DMS79 (cell line): ENCODE results near the gene ZNF727.
"Not testable (repeated sequence)": the region's sequence is repeated elsewhere in the genome, so short reads cannot be mapped to it uniquely, and the experiment has no call there.

Experiments used
- DNase-seq: peaks from one replicate; lab custom pipeline; 2025; lab: John Stamatoyannopoulos, UW

ZNF727 gene

GRCh38 chr7:64045301-64046040 lies at the start of gene ZNF727:
Gene ZNF727 (plus strand): TSS chr7:64045434. CDS start chr7:64045622, 188 bp downstream.
- DNase-seq: no peak

GRCh38 chr7:63998549-63998948 lies 46.7 kb upstream of the ZNF727 start, which contains the start of gene ZNF722:
Gene ZNF722 (plus strand): TSS chr7:63998849. CDS start chr7:63998962, 113 bp downstream.
- DNase-seq: no peak

GRCh38 chr7:64015496-64015895 lies 29.7 kb upstream of the ZNF727 start:
- DNase-seq: not testable (repeated sequence)

GRCh38 chr7:64035388-64035787 lies 9.8 kb upstream of the ZNF727 start:
- no peak for DNase-seq

- DNase-seq: no peak
These were observed 8.1 kb upstream of the ZNF727 start for GRCh38 chr7:64037095-64037494.

GRCh38 chr7:64046041-64046389 lies 781 bp downstream of the ZNF727 start:
- no peak for DNase-seq

GRCh38 chr7:64077837-64078698 lies 32.8 kb downstream of the ZNF727 start:
- not testable (repeated sequence) for DNase-seq

- no peak for DNase-seq
These were observed 33.4 kb downstream of the ZNF727 start for GRCh38 chr7:64078699-64078994.

GRCh38 chr7:64087501-64087900 lies 42.3 kb downstream of the ZNF727 start:
- DNase-seq: no peak

GRCh38 chr7:64088863-64089262 lies 43.6 kb downstream of the ZNF727 start:
- DNase-seq: not testable (repeated sequence)
